Body of pancreas (tissue), 4 donors: ENCODE results near the gene SLC22A23.

Source experiments
- POLR2A ChIP-seq, 3 donors: fragments of 450-650 bp; IDR thresholded peaks; one replicate each; pipeline ENCODE4 v1.6.1; 2016; ENCODE audit warnings: antibody characterized with exemption in 3 of 3, mild to moderate bottlenecking in 2 of 3
- TF ChIP-seq, protein P1 (sequence below), 7 experiments: fragments of 450-650 bp in 4 of 7; fragments of 200-600 bp in 3 of 7; sonication (generic) in 3 of 7; IDR thresholded peaks; one replicate each; pipeline ENCODE4 v1.5.1; 2016 to 2019; ENCODE audit warnings: antibody characterized with exemption in 7 of 7

DNA sequence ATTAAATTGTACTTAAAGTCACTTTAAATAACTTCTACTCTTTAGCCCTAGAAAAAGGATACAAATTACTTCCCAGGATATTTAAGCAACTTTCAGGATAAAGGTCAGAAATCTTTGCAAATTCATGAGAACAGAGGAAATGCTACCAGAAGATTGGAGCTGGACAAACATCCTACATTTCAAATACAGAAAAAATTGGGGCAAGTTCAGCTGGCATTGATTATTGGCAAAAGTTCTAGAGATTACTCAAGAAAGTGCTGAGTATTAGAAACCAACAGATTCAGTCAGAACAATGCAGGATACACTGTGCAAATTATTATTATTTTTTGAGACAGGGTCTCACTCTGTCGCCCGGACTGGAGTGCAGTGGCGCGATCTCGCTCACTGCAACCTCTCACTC, 6.0 kb downstream of the SLC22A23 start:
- TF ChIP-seq, protein P1, sequence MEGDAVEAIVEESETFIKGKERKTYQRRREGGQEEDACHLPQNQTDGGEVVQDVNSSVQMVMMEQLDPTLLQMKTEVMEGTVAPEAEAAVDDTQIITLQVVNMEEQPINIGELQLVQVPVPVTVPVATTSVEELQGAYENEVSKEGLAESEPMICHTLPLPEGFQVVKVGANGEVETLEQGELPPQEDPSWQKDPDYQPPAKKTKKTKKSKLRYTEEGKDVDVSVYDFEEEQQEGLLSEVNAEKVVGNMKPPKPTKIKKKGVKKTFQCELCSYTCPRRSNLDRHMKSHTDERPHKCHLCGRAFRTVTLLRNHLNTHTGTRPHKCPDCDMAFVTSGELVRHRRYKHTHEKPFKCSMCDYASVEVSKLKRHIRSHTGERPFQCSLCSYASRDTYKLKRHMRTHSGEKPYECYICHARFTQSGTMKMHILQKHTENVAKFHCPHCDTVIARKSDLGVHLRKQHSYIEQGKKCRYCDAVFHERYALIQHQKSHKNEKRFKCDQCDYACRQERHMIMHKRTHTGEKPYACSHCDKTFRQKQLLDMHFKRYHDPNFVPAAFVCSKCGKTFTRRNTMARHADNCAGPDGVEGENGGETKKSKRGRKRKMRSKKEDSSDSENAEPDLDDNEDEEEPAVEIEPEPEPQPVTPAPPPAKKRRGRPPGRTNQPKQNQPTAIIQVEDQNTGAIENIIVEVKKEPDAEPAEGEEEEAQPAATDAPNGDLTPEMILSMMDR (IDR thresholded peaks at IDR 0.05) = no peak
- no peak for TF ChIP-seq POLR2A (IDR thresholded peaks at IDR 0.05)
